ENCODE data around the gene KRT76.

The KRT76 gene

GRCh38 chr12:52813203-52813819, 36.2 kb upstream of the KRT76 start:
- POLR2A ChIA-PET (ENCODE audit: low non-redundant PET), result no interaction called here
- DNase-seq (ENCODE audit: low spot score), result no peak
- CTCF ChIA-PET, result interaction anchor here (0.6 kb wide), 1 partner anchor 17 kb away, joined by 3 read pairs; the partner anchor contains the start of gene KRT3
- H3K27ac ChIP-seq, result no peak overlapping the region
- TF ChIP-seq CTCF (conservative IDR thresholded peaks at IDR 0.05; ENCODE audit: low read depth), result no peak

- POLR2A ChIA-PET (ENCODE audit: low non-redundant PET), result no interaction called here
- DNase-seq (ENCODE audit: low spot score), result no peak
- H3K27ac ChIP-seq, result no peak overlapping the region
- no peak for TF ChIP-seq CTCF (conservative IDR thresholded peaks at IDR 0.05; ENCODE audit: low read depth)
- CTCF ChIA-PET, result no interaction called here
Measured at GRCh38 chr12:52812749-52813148, 35.6 kb upstream of the KRT76 start.

GRCh38 chr12:52812073-52812400, 34.9 kb upstream of the KRT76 start:
- no peak for TF ChIP-seq CTCF (conservative IDR thresholded peaks at IDR 0.05; ENCODE audit: low read depth)
- CTCF ChIA-PET, result no interaction called here
- DNase-seq (ENCODE audit: low spot score), result no peak
- H3K27ac ChIP-seq, result no peak overlapping the region
- POLR2A ChIA-PET (ENCODE audit: low non-redundant PET), result no interaction called here

- ChIA-PET POLR2A (ENCODE audit: low non-redundant PET) (no interaction called here), CTCF (no interaction called here)
- no peak for DNase-seq (ENCODE audit: low spot score)
Measured at GRCh38 chr12:52811191-52812072, 34.3 kb upstream of the KRT76 start.

GRCh38 chr12:52810554-52810953, 33.4 kb upstream of the KRT76 start:
- H3K27ac ChIP-seq, result no peak overlapping the region
- ChIA-PET POLR2A (ENCODE audit: low non-redundant PET) (no interaction called here), CTCF (no interaction called here)
- TF ChIP-seq CTCF (conservative IDR thresholded peaks at IDR 0.05; ENCODE audit: low read depth), result no peak
- DNase-seq (ENCODE audit: low spot score), result no peak

More at GRCh38 chr12:52811191-52812072, 34.3 kb upstream of the KRT76 start:
- no peak overlapping the region for H3K27ac ChIP-seq
- no peak for TF ChIP-seq CTCF (conservative IDR thresholded peaks at IDR 0.05; ENCODE audit: low read depth)

GRCh38 chr12:52809166-52809565, 32.0 kb upstream of the KRT76 start:
- no peak for TF ChIP-seq CTCF (conservative IDR thresholded peaks at IDR 0.05; ENCODE audit: low read depth)
- CTCF ChIA-PET, result no interaction called here
- POLR2A ChIA-PET (ENCODE audit: low non-redundant PET), result no interaction called here
- no peak for DNase-seq (ENCODE audit: low spot score)
- no peak overlapping the region for H3K27ac ChIP-seq

Data from RWPE1 (cell line).